ENCODE measurements around the gene GSTM1. TPM values are rescaled to one million over a fixed set of nuclear protein-coding genes. Genes with fewer than 3 reads are reported as not detected.

Gene GSTM1
- polyA plus RNA-seq, 3 donors, result 13.5 to 27.7 TPM; not detected in 1

DNA sequence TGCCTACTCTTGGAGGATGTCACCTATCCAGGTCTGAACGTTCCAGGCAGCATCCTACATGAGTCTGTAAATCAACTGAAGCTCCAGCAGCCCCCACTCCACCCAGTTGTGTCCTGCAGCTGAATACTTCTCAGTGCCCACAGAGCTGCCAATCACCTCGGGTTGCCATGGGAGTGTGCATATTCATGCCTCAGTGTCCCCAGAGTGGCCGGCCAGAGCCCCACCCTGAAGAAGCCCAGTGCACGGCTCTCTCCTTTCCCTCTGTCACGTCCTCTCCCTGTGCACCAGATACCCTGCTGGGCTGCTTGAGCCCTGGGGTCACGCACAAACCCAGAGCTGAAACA is 47.8 kb upstream of the GSTM1 start:
- Histone ChIP-seq H3K4me3 (replicated peaks in 1 of 3; ENCODE audit: low read depth in 2 of 3, low read length in 3 of 3) (no peak overlapping the region), H2AFZ (ENCODE audit: insufficient read depth, low read depth, low read length, poor library complexity, severe bottlenecking) (peak overlapping the region; percentile 15), H3K79me2 (ENCODE audit: insufficient read depth, low read length) (no peaks in the 10 kb centered on the region), H3K27ac (ENCODE audit: low read depth in 1 of 2, low read length in 2 of 2) (no peak overlapping the region), H3K9ac (ENCODE audit: insufficient read depth, low read length, poor library complexity, severe bottlenecking) (no peak overlapping the region), H3K4me2 (replicated peaks; ENCODE audit: extremely low read depth, low read length, poor library complexity, severe bottlenecking) (no peak overlapping the region), H4K20me1 (ENCODE audit: insufficient read depth, low read length) (no peaks in the 10 kb centered on the region), H3K36me3 (replicated peaks in 1 of 2; ENCODE audit: control insufficient read depth in 1 of 2, insufficient read depth in 2 of 2, low read length in 2 of 2) (no peaks in the 10 kb centered on the region), H3K4me1 (ENCODE audit: control insufficient read depth in 1 of 2, insufficient read depth in 2 of 2, low read length in 2 of 2) (peaks cover 14 to 25% of the 10 kb centered on the region in 2 donors), H3K27me3 (ENCODE audit: control insufficient read depth in 2 of 2, insufficient read depth in 2 of 2, low read length in 2 of 2) (no peaks in the 10 kb centered on the region), H3K9me3 (replicated peaks in 1 of 2; ENCODE audit: control insufficient read depth in 1 of 2, insufficient read depth in 1 of 2, low read length in 2 of 2) (no peaks in the 10 kb centered on the region)
- peaks cover 1 to 11% (median 3%) of the 10 kb centered on the region in 3 donors for H3K27me3 Mint-ChIP-seq (ENCODE audit: low read depth in 3 of 3)
- intact Hi-C loops (cut with micrococcal nuclease), result loop anchor here (5.0 to 10.0 kb wide), 3 partner anchors 43 to 372 kb away; partner anchors contain the start of gene AHCYL1 (in 1 of the 2)
- TF ChIP-seq, protein P1, sequence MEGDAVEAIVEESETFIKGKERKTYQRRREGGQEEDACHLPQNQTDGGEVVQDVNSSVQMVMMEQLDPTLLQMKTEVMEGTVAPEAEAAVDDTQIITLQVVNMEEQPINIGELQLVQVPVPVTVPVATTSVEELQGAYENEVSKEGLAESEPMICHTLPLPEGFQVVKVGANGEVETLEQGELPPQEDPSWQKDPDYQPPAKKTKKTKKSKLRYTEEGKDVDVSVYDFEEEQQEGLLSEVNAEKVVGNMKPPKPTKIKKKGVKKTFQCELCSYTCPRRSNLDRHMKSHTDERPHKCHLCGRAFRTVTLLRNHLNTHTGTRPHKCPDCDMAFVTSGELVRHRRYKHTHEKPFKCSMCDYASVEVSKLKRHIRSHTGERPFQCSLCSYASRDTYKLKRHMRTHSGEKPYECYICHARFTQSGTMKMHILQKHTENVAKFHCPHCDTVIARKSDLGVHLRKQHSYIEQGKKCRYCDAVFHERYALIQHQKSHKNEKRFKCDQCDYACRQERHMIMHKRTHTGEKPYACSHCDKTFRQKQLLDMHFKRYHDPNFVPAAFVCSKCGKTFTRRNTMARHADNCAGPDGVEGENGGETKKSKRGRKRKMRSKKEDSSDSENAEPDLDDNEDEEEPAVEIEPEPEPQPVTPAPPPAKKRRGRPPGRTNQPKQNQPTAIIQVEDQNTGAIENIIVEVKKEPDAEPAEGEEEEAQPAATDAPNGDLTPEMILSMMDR (IDR thresholded peaks at IDR 0.05), result no peak
- H3K9me3 Mint-ChIP-seq, result no peaks in the 10 kb centered on the region
- H3K4me1 Mint-ChIP-seq, result peaks cover 27% of the 10 kb centered on the region
- 76% methylated on average over 3 of the region's 6 CpGs for WGBS (ENCODE audit: insufficient coverage)
- no peak overlapping the region for H3K27ac Mint-ChIP-seq
- DNase-seq, result no peak
- peaks cover 0 to 2% of the 10 kb centered on the region in 2 donors for H3K36me3 Mint-ChIP-seq
- H3K4me3 Mint-ChIP-seq, result no peak overlapping the region

DNA sequence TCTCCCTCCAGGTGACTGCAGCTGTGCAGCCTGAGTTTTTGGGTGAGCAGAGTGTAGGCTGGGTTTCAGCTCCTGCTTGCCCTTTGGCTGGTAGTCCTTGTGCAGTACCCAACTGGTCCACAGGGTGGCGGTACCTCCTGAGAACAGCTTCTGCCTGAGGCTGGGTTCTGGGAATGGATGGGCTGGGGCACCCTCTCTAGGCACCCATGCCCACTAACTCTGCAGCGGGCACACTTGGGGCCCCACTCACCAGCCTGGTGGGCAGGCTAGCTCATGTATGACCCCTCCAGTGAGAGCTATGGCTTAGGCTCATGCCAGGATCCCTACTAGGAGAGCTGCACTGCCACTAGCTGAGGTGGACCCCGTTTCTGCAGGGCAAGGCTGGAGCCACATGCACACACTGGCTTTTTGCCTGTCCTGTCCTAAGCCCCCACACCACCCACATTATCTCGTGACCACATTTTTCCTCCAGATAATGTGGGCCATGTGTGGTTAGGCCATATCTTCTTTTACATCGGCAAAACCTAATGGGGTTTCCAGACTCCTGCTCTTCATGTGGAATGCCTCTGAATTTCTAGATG is 47.2 kb upstream of the GSTM1 start:
- Mint-ChIP-seq H3K27ac (peak overlapping the region in 1 of 7 donors; percentile 73), H3K27me3 (ENCODE audit: low read depth in 3 of 3) (peaks cover 1 to 11% (median 3%) of the 10 kb centered on the region in 3 donors), H3K4me1 (peaks cover 26% of the 10 kb centered on the region), H3K9me3 (no peaks in the 10 kb centered on the region), H3K4me3 (no peak overlapping the region), H3K36me3 (peaks cover 0 to 2% of the 10 kb centered on the region in 2 donors)
- WGBS (ENCODE audit: insufficient coverage), result 14% methylated on average over 4 of the region's 5 CpGs
- no peaks in the 10 kb centered on the region for H3K27me3 ChIP-seq (ENCODE audit: control insufficient read depth in 2 of 2, insufficient read depth in 2 of 2, low read length in 2 of 2)
- peak; percentile 66 to 78 (median 75) for DNase-seq
- no peaks in the 10 kb centered on the region for H3K36me3 ChIP-seq (replicated peaks in 1 of 2; ENCODE audit: control insufficient read depth in 1 of 2, insufficient read depth in 2 of 2, low read length in 2 of 2)
- no peak overlapping the region for H3K9ac ChIP-seq (ENCODE audit: insufficient read depth, low read length, poor library complexity, severe bottlenecking)
- TF ChIP-seq, protein P1 (IDR thresholded peaks at IDR 0.05), result peak; percentile 98
- H3K4me1 ChIP-seq (ENCODE audit: control insufficient read depth in 1 of 2, insufficient read depth in 2 of 2, low read length in 2 of 2), result peaks cover 14 to 22% of the 10 kb centered on the region in 2 donors
- peak overlapping the region; percentile 15 for H2AFZ ChIP-seq (ENCODE audit: insufficient read depth, low read depth, low read length, poor library complexity, severe bottlenecking)
- no peak overlapping the region for H3K27ac ChIP-seq (ENCODE audit: low read depth in 1 of 2, low read length in 2 of 2)
- no peak overlapping the region for H3K4me2 ChIP-seq (replicated peaks; ENCODE audit: extremely low read depth, low read length, poor library complexity, severe bottlenecking)
- no peaks in the 10 kb centered on the region for H3K9me3 ChIP-seq (replicated peaks in 1 of 2; ENCODE audit: control insufficient read depth in 1 of 2, insufficient read depth in 1 of 2, low read length in 2 of 2)
- no peaks in the 10 kb centered on the region for H3K79me2 ChIP-seq (ENCODE audit: insufficient read depth, low read length)
- no peak overlapping the region for H3K4me3 ChIP-seq (replicated peaks in 1 of 3; ENCODE audit: low read depth in 2 of 3, low read length in 3 of 3)
- intact Hi-C loops (cut with micrococcal nuclease), result loop anchor here (5.0 to 10.0 kb wide), 2 partner anchors 344 to 372 kb away; partner anchors contain the start of gene AHCYL1 (in 1 of the 2)
- H4K20me1 ChIP-seq (ENCODE audit: insufficient read depth, low read length), result no peaks in the 10 kb centered on the region

Measured in CD14-positive monocyte (primary cell).